SJCRH30 (cell line): Measurements from ENCODE around the gene TBC1D21. TPM values are rescaled to one million over a fixed set of nuclear protein-coding genes. Genes with fewer than 3 reads are reported as not detected.

ENCODE experiments used
- DNase-seq, 2 experiments: peaks; one replicate each; pipeline ENCODE4 v3.0.0-alpha.2; 2015 to 2020
- H3K27ac ChIP-seq: fragments of 250-450 bp; sonication (Bioruptor Pico); 2 replicates; pipeline ENCODE4 v1.5.1; 2020; ENCODE audit warnings: mild to moderate bottlenecking, moderate library complexity
- H3K27me3 ChIP-seq: fragments of 250-450 bp; sonication (Bioruptor Pico); 2 replicates; pipeline ENCODE4 v1.5.1; 2020; ENCODE audit warnings: mild to moderate bottlenecking, moderate library complexity
- H3K36me3 ChIP-seq: fragments of 250-450 bp; sonication (Bioruptor Pico); 2 replicates; pipeline ENCODE4 v1.5.1; 2020; ENCODE audit warnings: mild to moderate bottlenecking, moderate library complexity
- H3K4me1 ChIP-seq: fragments of 250-450 bp; sonication (Bioruptor Pico); 2 replicates; pipeline ENCODE4 v1.5.1; 2020; ENCODE audit warnings: mild to moderate bottlenecking, moderate library complexity
- H3K4me3 ChIP-seq: fragments of 250-450 bp; sonication (Bioruptor Pico); 2 replicates; pipeline ENCODE4 v1.5.1; 2020; ENCODE audit warnings: mild to moderate bottlenecking, moderate library complexity
- H3K9me3 ChIP-seq: fragments of 250-450 bp; sonication (Bioruptor Pico); replicated peaks from 2 replicates; pipeline ENCODE4 v1.5.1; 2020; ENCODE audit warnings: mild to moderate bottlenecking, moderate library complexity
- total RNA-seq: library from RNA; depleted of rRNA; stranded (reverse); fragments of >200 nt; shearing (Covaris generic); gene quantifications from 2 replicates; pipeline ENCODE4 v1.2.3, GENCODE V29; 2014

The TBC1D21 gene
- total RNA-seq, 1 experiment from 2014 or later, result not detected

DNA sequence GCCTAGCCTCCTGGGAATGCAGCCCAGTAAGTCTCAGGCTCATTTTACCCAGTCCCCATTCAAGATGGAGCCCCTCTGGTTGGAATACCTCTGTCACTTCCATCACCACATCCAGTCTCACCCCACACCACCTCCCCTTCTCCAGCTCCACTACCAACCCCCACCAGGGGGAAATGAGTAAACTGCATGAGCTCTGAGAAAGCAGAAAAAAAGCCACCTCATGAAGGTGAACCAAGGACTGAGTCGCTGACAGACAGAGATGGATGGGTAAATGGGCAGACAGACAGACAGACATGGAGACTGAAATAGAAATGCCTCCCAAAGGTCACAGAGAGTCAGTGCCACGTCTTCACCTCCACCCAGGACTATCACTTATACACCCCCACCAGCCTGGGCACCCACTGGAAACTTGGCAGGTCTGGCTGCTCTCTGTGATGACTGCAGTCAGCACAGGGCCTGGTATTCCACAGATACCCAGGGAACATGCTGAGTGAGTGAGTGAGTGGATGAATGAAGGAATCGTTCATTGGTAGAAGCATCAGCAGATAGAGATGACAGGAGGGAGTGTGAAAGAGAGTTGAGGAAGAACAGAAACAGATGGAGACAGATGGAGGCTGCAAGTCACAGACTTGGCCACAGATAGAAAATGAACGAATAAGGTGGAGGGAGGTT, 48.0 kb downstream of the TBC1D21 start:
- no peaks in the 10 kb centered on the region for H3K9me3 ChIP-seq
- H3K4me1 ChIP-seq, result peaks cover 44% of the 10 kb centered on the region
- H3K27me3 ChIP-seq, result no peaks in the 10 kb centered on the region
- no peak for DNase-seq
- no peak overlapping the region for H3K4me3 ChIP-seq
- H3K27ac ChIP-seq, result no peak overlapping the region
- no peaks in the 10 kb centered on the region; the same call in 1 of the 2 replicates for H3K36me3 ChIP-seq

DNA sequence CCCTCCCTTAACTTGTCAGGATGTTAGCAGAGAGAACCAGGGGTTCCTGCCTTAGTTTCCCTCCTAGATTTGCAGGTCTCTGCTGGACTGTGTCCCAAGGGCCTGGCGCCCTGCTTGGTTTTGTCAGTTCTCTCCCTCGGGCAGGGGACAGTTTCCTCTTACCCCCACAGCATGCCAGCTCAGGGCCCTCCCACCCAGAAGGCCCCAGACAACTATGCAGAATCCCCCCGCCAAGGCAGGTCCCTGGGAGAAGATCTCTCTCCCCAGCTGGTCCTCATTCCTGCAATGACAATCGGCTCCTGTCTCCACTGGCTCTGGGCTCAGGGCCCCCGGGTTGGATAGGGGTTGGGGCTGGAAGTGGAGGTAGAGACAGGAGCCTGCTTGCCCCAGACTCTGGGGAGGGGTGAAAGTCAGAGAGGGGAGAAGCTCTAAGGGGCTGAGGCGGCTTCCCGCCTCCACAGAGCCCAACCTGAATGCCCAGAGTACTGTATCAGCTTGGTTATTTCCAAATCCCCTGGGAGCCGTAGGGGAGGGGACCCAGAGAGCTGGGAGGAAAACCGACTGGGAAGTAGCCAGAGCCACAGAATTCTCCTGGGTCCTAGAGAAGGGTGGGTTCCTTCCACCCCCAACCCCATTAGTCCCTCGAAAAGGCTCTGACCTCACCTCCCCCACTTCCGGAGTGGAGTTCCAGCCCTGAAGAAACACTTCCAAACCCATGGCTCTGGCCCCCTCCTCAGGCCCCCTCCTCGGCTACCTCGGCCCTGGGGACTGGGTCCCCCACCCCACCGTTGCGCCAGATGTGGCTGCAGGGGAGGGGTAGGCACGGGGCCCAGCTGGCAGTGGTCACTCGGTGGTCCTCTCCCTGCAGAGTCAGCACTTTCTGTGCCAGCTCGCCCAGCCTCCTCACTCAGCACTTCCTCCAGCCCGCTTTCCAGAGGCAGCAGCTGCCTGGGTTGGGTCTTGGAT, 49.1 kb downstream of the TBC1D21 start:
- no peaks in the 10 kb centered on the region for H3K9me3 ChIP-seq
- no peaks in the 10 kb centered on the region; the same call in 1 of the 2 replicates for H3K36me3 ChIP-seq
- H3K27me3 ChIP-seq, result no peaks in the 10 kb centered on the region
- peak; percentile 88 to 92 for DNase-seq
- H3K4me3 ChIP-seq, result peak overlapping the region; percentile 24
- H3K4me1 ChIP-seq, result peaks cover 44% of the 10 kb centered on the region
- peak overlapping the region; percentile 88 for H3K27ac ChIP-seq

DNA sequence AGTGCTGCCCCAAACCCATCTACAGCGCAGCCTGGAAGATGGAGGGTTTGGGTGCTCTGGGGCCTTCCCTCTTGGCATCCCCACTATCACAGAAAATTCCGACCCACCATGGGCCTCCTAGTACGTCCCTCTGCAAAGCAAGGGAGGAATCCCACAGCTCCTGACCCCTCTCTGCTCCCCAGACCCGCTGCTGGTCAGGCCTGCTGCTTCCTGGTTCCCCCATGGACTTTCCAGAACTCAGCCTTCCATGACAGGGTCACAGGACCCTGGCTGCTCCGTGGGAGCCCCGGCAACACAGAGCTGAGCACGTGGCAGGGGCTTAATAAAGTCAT, 49.8 kb downstream of the TBC1D21 start:
- Histone ChIP-seq H3K4me1 (peaks cover 44% of the 10 kb centered on the region), H3K9me3 (no peaks in the 10 kb centered on the region), H3K27me3 (no peaks in the 10 kb centered on the region), H3K4me3 (no peak overlapping the region; the same call in 1 of the 2 replicates), H3K36me3 (no peaks in the 10 kb centered on the region; the same call in 1 of the 2 replicates), H3K27ac (peak overlapping the region; percentile 88)
- no peak for DNase-seq

DNA sequence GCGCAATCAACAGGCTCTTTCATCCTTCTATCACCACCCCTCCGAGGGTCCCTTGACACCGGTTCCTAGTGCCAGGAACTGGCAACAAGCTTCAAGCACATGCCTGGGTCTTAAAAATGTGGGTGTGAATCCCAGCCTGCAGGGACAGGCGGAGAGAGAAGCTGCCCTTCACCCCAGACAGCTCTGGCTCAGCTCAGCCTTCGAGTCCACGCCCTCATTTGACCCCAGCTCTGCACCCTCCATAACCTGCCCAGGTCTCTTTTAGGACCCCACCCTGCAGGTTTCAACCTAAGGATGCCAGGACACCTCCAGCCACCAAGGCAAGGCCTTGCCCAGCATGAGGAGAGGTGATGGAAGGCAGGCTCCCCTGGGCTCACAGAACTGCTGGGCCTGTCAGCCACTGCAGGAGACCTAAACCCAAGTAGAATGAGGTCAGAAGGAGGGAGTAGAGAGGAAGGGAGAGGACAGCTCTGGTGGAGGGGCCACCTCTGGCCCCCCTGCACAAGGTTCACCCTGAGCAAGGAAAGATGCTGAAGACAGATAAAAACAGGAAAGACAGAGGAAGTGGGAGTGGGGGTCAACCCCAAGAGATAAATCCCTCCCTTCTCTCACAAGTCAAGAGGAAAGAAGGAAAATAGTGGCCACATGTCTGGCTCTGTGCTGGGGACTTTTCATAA, 50.3 kb downstream of the TBC1D21 start:
- no peaks in the 10 kb centered on the region for H3K9me3 ChIP-seq
- peaks cover 44% of the 10 kb centered on the region for H3K4me1 ChIP-seq
- no peaks in the 10 kb centered on the region; the same call in 1 of the 2 replicates for H3K36me3 ChIP-seq
- H3K27ac ChIP-seq, result peak overlapping the region; percentile 88
- DNase-seq, result no peak
- H3K27me3 ChIP-seq, result no peaks in the 10 kb centered on the region
- no peak overlapping the region for H3K4me3 ChIP-seq

DNA sequence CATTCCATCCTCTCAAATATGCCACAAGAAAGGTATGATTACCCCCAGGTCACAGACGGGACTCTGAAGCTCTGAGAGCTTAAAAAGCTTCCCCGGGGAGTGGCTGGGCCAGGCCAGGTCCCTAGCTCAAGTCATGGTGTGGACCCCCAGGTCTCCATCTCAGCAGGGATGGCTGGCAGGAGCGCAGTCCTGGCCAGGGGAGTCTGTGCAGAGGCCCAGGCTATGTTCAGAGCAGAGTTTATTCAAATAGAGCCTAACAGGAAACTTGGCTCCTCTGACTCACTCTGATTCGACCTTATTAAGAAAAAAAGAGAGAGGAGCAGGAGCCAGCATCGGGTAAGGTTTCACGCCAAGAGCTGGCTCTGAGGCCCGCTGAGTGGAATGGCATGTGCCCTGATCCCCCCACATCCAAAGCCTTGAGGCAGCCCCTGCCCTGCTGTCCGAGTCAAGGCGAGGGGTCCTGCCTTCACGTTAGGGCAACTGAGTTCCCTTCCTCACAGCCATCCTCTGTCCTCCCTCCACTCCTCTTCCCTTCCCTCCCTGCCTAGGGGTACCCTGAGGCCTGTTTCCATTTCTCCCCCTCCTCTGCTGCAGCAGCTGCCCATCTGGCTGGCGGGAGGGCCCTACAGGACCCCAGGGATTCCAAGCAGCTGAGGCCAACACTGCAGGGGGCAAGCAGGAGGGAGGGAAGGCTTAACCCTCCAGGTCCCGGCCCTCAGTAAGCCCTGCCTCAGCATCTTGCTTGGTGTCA, 51.0 kb downstream of the TBC1D21 start:
- no peaks in the 10 kb centered on the region for H3K36me3 ChIP-seq
- no peaks in the 10 kb centered on the region for H3K9me3 ChIP-seq
- peak overlapping the region; percentile 22 for H3K4me3 ChIP-seq
- H3K27me3 ChIP-seq, result no peaks in the 10 kb centered on the region
- H3K27ac ChIP-seq, result peak overlapping the region; percentile 88
- H3K4me1 ChIP-seq, result peaks cover 44% of the 10 kb centered on the region
- DNase-seq, result peak; percentile 92 to 93

DNA sequence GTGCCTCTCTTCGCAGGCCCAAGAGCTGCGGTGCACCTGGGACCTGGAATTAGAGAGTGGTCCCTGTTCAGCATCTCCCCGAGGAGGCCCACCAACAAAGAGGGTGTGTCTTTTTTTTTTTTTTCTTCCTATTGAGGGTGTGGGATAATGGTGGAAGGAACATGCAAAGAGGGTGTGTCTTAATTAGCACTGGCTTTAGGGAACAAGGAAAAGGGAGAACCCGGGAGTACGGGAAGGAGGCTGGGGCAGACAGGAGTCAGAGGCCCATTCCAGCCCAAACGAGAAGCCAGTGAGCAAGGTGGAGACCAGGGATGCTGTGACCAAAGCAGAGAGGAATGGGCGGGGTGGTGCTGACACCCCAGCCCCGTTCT, 52.5 kb downstream of the TBC1D21 start:
- H3K4me3 ChIP-seq, result peak overlapping the region; percentile 76
- no peak for DNase-seq

DNA sequence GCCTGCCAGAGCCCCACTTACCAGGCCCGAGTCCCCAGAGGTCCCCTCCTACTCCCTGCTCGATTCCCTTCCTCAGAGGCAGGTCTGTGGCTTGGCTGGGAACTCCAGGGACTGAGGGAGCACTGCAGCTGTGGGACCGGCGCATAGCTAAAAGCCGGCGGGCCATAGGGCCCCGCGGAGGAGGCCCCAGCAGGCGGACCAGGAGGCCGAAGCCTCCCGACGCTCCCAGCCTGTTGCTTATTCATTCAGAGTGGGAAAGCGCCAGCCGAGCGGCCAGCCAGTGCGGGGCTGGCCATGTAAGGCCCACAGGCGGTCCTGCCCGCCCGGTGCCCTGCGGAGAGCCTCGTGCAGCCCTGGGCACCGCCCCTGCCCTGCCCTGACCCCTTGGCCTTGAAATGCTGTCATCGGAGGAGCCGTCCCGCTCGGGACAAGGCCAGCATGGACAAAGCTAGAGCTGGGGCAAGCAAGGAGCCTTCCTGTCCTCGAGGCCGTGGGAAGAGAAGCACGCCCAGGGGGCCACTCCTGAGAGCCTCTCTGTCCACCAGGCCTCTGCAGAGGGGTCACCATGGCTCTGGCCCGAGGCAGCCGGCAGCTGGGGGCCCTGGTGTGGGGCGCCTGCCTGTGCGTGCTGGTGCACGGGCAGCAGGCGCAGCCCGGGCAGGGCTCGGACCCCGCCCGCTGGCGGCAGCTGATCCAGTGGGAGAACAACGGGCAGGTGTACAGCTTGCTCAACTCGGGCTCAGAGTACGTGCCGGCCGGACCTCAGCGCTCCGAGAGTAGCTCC, 53.0 kb downstream of the TBC1D21 start, which contains the start of gene LOXL1:
LOXL1 (plus strand) TSS at position 244 of the 784 bp plus-strand sequence; CDS start at position 566, 322 bp downstream.
- Histone ChIP-seq H3K4me1 (peaks cover 44% of the 10 kb centered on the region), H3K27me3 (no peaks in the 10 kb centered on the region), H3K4me3 (peak within 1 kb of the TSS; percentile 76), H3K36me3 (no peaks in the 10 kb centered on the region), H3K27ac (peak within 1 kb of the TSS; percentile 88), H3K9me3 (no peaks in the 10 kb centered on the region)
- DNase-seq, result peak; percentile 88 to 93

More for the DNA sequence above, 52.5 kb downstream of the TBC1D21 start:
- Histone ChIP-seq H3K27me3 (no peaks in the 10 kb centered on the region), H3K27ac (peak overlapping the region; percentile 75), H3K4me1 (peaks cover 44% of the 10 kb centered on the region), H3K9me3 (no peaks in the 10 kb centered on the region), H3K36me3 (no peaks in the 10 kb centered on the region)

DNA sequence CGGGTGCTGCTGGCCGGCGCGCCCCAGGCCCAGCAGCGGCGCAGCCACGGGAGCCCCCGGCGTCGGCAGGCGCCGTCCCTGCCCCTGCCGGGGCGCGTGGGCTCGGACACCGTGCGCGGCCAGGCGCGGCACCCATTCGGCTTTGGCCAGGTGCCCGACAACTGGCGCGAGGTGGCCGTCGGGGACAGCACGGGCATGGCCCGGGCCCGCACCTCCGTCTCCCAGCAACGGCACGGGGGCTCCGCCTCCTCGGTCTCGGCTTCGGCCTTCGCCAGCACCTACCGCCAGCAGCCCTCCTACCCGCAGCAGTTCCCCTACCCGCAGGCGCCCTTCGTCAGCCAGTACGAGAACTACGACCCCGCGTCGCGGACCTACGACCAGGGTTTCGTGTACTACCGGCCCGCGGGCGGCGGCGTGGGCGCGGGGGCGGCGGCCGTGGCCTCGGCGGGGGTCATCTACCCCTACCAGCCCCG, 53.7 kb downstream of the TBC1D21 start:
- Histone ChIP-seq H3K36me3 (no peaks in the 10 kb centered on the region), H3K4me1 (peaks cover 39% of the 10 kb centered on the region), H3K27me3 (no peaks in the 10 kb centered on the region), H3K27ac (peak overlapping the region; percentile 44; the same call in 1 of the 2 replicates), H3K9me3 (no peaks in the 10 kb centered on the region), H3K4me3 (peak overlapping the region; percentile 76)
- DNase-seq, result peak; percentile 49 to 56

DNA sequence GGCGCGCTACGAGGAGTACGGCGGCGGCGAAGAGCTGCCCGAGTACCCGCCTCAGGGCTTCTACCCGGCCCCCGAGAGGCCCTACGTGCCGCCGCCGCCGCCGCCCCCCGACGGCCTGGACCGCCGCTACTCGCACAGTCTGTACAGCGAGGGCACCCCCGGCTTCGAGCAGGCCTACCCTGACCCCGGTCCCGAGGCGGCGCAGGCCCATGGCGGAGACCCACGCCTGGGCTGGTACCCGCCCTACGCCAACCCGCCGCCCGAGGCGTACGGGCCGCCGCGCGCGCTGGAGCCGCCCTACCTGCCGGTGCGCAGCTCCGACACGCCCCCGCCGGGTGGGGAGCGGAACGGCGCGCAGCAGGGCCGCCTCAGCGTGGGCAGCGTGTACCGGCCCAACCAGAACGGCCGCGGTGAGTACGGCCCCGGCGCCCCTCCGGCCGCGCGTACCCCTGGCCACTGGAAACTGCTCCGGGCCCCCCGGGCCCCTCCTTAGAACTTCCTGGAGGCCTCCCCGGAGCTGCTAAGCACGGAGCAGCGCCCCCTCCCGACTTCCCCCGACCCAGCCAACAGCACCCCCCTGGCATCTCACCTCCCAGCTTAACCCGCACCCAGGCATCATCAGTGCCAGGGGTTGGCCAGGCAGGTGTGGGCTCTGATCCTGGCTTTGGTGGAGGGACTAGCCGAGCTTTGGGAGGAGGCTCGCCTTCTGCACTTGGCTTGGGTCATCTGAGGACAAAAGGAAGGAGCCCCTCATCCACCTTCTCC, 54.3 kb downstream of the TBC1D21 start:
- H3K4me3 ChIP-seq, result peak overlapping the region; percentile 76
- peak; percentile 65 to 66 for DNase-seq
- H3K27ac ChIP-seq, result peak overlapping the region; percentile 44; the same call in 1 of the 2 replicates
- H3K36me3 ChIP-seq, result peaks cover 4% of the 10 kb centered on the region; the same call in 1 of the 2 replicates
- no peaks in the 10 kb centered on the region for H3K9me3 ChIP-seq
- peaks cover 32% of the 10 kb centered on the region for H3K4me1 ChIP-seq
- no peaks in the 10 kb centered on the region for H3K27me3 ChIP-seq

DNA sequence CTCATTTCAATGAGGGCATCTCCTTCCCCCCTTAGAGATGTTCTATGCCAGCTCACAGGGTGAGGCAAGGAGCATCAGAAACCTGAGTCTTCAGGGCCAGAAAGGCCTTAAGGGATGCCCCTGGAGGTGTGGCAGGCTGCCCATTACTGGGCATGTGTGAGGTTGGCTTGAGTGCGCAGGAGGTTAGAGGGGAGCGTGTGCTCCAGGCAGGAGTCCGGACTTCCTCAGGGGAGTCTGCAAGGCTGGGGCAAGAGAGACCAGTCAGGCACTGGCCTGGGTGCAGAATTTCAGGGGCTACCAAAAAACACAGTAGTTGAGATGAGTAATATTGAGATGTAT, 54.8 kb downstream of the TBC1D21 start:
- H3K4me1 ChIP-seq, result peaks cover 27% of the 10 kb centered on the region
- H3K9me3 ChIP-seq, result no peaks in the 10 kb centered on the region
- peak overlapping the region; percentile 76 for H3K4me3 ChIP-seq
- peaks cover 4% of the 10 kb centered on the region; the same call in 1 of the 2 replicates for H3K36me3 ChIP-seq
- DNase-seq, result no peak
- no peak overlapping the region for H3K27ac ChIP-seq
- H3K27me3 ChIP-seq, result no peaks in the 10 kb centered on the region

DNA sequence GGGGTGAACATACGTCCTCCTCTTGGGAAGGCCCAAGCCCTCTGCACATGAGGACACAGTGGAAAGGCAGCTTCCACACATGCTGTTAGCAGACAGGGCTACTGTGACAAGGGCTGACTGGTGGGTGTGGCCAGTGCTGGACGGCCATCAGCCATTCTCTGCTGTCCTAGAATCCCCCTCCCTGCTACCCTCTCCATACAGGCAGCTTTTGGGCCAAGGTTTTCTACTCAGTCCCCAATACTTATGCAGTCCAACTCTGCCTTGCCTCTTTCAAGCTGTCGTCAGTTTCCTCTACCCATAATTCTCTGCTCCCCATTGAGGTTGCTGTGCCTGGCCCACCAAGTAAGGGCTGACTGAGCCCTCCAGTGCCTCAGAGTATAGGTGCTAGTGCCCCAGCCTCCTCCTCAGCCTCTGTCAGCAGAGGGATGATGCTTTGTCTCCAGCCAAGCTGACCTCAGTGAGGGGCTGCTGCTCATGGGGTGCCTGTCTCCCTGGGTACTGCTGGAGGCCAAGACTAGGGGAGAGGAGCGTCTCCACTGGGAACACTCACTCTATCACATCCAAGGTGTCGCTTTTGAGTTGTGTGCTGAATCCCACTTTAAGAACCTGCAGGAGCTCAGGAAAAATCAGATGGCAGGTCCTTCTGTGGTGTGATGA, 55.7 kb downstream of the TBC1D21 start:
- H3K36me3 ChIP-seq, result peaks cover 4% of the 10 kb centered on the region; the same call in 1 of the 2 replicates
- DNase-seq, result peak in 1 of 2 experiments; percentile 32
- no peaks in the 10 kb centered on the region for H3K9me3 ChIP-seq
- no peak overlapping the region for H3K27ac ChIP-seq
- no peak overlapping the region for H3K4me3 ChIP-seq
- H3K27me3 ChIP-seq, result no peaks in the 10 kb centered on the region
- peaks cover 18% of the 10 kb centered on the region for H3K4me1 ChIP-seq

DNA sequence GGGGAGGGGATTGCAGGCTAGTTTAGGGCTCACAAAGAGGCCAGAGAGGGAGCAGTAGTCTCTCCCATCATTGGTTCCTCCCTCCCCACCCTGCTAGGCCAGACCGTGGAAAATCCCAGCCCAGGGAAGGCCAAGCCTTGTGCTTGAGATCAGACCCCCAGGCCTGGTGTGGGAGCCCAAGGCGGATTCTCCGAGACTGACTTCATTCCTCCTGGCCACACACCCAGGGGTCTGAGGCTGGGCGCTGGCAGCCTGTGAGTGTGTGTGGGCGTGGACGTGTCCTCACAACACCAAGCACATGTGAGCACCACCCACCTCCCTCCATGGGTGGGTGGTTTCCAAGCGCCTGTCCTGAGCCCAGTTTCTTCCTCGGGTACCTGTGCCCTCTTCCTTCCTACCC, 57.0 kb downstream of the TBC1D21 start:
- no peak overlapping the region for H3K27ac ChIP-seq
- H3K4me1 ChIP-seq, result peaks cover 13% of the 10 kb centered on the region
- peaks cover 4% of the 10 kb centered on the region; the same call in 1 of the 2 replicates for H3K36me3 ChIP-seq
- no peak overlapping the region for H3K4me3 ChIP-seq
- H3K27me3 ChIP-seq, result no peaks in the 10 kb centered on the region
- DNase-seq, result no peak
- no peaks in the 10 kb centered on the region for H3K9me3 ChIP-seq
